Inflammatory macrophage treated with lipopolysaccharide for 4 hours (primary cell): ENCODE results near the gene PRPS1L1.

Experiments
- DNase-seq: peaks from one replicate; pipeline ENCODE4 v3.0.0-alpha.2; 2020

The PRPS1L1 gene

GRCh38 chr7:18013936-18014335 lies 13.7 kb downstream of the PRPS1L1 start:
- no peak for DNase-seq

DNA sequence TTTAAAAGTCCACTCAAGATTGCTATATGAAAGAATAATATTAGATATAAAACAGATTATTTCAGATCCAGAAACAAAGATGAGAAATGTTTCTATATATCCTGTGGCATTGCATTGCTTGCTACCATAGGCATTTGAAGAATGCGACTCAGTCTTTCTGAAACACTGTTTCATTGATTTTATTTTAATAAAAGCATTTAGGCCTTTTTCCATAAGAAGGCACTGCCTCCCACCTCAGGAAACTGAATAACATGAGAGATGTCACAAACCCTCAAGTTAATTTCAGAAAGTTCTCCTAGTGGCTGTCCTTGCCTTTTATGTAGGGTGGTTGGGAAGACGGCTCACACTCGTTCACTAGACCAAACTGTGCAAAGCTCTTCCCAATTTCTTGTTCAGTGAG lies 23.3 kb downstream of the PRPS1L1 start:
- no peak for DNase-seq

DNA sequence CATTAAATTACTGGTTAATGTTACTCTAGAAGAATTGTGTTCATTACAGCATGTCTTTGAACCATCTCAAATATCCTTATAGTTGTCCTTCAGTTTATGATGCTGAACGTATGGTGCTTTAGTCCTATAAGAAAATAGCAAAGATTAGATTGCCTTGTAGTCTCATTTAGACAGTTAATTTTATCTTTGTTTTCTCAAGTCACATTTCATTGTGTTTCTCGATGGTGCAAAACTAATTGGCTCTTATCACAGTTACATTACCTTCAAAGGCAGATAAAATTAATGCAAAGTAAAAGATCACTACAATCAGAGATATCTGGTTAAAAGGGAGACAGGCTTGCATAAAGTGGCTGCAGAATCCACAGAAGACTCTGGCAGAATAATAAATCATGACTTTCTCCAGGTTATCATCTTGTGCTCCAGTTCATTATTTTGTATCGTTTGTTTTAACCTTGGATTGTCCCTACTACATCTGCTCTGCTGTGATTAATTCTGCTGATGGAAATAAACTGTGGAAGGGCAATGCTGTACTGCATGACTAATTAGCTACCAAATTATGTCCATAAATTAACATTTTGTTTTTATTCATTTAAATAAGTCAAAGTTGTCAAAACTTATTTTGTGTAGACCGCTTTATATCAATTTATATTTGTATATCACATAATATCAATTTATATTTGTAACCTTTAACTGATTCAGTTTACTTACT lies 24.2 kb downstream of the PRPS1L1 start:
- no peak for DNase-seq

GRCh38 chr7:17998692-17999091 lies 29.0 kb downstream of the PRPS1L1 start:
- no peak for DNase-seq

DNA sequence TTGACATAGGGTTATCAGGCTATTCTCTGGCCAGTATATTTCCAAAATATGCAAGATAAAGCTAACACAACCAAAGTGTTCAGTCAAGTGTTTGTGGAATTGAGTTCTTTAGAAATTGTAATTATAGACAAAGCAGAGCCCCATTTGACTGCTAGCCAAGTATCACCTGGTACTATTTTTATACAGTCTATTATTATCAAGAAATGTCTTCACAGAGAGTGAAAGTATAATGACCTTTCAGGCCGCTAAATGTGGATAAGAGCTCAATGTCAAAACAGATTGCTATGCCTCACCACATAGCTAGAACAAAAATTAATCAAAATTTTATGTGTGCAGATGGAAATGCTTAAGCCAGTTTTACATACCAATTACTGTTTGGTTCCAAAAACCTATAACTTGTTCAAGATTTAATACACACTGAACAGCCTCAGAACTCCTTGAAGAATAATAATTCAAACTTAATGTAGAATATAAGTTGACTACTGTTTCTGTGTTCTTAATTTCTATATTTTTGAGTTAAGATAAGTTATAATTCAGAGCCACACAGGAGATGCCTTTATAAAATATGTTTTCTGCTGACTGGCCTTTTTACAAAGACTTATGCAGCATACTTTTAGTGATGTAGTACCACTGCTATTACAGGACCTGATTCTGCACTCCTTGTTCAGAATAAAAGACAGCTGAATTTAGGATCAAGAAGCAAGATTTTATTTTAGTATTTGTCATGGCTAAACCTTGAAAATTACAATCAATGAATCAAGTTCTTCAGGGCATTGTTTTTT lies 31.0 kb downstream of the PRPS1L1 start:
- DNase-seq: no peak

GRCh38 chr7:17996040-17996439 lies 31.6 kb downstream of the PRPS1L1 start:
- DNase-seq: no peak

GRCh38 chr7:17994079-17994850 lies 33.4 kb downstream of the PRPS1L1 start:
- no peak for DNase-seq

DNA sequence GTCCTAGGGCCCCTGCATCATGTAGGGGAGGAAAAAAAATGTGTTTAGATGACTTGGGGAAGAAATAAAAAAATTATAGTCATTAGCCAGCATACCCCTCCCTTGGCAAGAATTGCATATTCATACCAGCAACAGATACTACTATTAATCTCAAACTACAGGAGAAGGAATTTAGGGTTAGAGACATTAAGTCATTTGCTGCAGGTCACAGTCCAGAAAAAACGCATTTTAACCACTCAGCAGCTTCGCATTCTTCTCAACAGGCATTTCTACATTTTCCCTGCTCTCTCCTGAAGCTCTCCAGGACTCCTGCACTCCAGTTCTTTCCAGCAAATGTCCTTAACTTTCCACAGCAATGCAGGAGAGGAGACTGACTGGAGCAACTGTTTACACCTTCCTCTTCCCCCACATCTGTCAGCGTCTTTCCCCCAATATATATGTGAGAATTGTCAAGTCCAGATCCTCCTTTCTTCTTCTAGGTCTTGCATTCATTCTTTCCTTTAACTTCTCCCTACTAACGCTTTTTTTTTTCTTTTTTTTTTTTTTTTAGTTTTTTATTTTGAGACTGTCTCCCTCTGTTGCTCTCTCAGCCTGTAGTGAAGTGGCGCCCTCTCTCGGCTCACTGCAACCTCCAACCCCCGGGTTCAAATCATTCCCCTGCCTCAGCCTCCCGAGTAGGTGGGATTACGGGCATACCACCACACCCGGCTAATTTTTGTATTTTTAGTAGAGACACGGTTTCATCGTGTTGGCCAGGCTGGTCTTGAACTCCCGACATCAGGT lies 35.6 kb downstream of the PRPS1L1 start:
- peak; percentile 11 for DNase-seq

- no peak for DNase-seq
Measured at GRCh38 chr7:17990761-17991160, 36.9 kb downstream of the PRPS1L1 start.

GRCh38 chr7:17989546-17989945 lies 38.1 kb downstream of the PRPS1L1 start:
- peak; percentile 17 for DNase-seq

GRCh38 chr7:17988858-17989257 lies 38.8 kb downstream of the PRPS1L1 start:
- DNase-seq: no peak

- DNase-seq: no peak
Measured at GRCh38 chr7:17988141-17988540, 39.5 kb downstream of the PRPS1L1 start.

DNA sequence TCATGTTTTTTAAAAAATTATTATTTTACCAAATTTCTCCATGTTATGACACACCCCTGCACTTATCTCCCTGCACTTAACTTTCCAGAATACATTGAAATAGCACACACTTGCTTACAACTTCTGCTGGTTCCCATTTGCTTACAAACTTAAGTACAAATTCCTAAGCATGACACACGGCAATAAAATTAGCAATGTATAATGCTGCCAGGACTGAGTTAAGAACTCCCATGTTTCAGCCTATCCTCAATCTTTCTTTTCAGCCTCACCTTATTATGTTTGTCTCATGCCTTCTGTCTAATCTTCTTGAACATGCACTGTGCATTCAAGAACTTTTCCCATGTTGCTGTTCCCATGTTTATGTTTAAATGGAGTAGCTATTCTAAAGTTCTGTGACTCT lies 40.8 kb downstream of the PRPS1L1 start:
- DNase-seq: no peak

- no peak for DNase-seq
Measured at GRCh38 chr7:17985473-17986239, 42.0 kb downstream of the PRPS1L1 start.

GRCh38 chr7:17984288-17984687 lies 43.4 kb downstream of the PRPS1L1 start:
- no peak for DNase-seq

DNA sequence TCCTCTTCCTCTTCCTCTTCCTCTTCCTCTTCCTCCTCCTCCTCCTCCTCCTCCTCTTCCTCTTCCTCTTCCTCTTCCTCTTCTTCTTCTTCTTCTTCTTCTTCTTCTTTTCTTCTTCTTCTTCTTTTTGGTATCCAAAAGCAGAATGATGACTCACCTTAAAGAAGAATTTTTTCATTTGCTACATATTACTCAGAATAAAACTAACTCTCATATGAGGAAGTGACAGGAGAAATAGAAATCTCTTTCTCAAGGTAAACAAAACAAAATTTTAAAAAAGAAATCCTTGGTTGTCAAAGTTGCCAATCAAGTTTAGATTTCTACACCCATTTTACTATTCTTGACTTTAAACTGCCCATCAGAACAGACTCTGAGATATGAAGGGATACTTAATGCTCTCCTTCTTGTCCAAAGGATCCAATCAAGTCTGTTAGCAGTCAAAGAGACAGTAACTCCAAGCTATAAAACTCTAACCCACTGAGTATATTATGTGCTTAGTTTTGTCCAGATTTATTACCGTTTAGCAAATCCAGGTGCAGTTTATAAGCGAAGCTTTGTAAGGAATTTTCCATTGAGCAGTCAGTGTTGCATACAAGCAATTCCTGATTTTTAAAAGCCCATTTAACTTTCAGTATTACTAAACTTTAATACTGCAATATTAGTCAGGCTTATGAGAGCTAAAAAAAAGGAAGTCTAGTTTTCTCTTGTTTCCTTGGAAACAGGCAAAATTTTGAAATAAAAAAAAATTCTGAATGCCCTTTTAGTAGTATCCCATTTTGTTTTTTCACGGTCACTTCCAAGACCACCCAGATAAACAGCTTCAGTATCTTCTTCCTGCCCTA lies 44.2 kb downstream of the PRPS1L1 start:
- peak; percentile 89 for DNase-seq

DNA sequence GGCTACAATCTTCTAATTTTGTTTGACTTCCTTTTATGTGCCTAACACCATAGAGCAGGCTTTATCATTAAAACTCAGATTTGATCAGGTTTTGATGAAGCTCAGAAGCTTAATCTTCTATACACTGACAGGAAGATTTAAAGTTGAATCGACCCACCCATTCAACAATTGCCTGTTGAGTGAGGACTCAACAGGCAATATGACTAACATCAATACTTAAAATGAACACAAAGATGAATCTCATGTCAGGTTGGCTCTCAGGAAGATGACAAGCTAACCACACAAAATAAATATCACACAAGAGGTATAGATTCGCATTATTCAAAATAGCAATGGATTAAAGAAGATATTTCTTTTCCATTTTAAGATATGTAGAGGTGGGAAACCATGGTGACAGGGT lies 50.7 kb downstream of the PRPS1L1 start:
- DNase-seq: no peak
